ENCODE measurements around the gene ARL8A. TPM values are rescaled to one million over a fixed set of nuclear protein-coding genes. Genes with fewer than 3 reads are reported as not detected.

Gene ARL8A
- total RNA-seq, 1 donor from 2014 or later: 56.6 TPM

Other genes starting within 250 kb of the ARL8A start
- gene LMOD1, start 198.2 kb downstream of the ARL8A start, total RNA-seq: not detected in 2 replicates
- 117 and 127 TPM in 2 replicates for gene TIMM17A, start 189.2 kb downstream of the ARL8A start, total RNA-seq
- gene RNPEP, start 162.1 kb downstream of the ARL8A start, total RNA-seq: 31.1 and 34.2 TPM in 2 replicates
- 0.23 and 0.59 TPM in 2 replicates for gene ELF3, start 134.2 kb downstream of the ARL8A start, total RNA-seq
- gene GPR37L1, start 21.8 kb downstream of the ARL8A start, total RNA-seq: not detected in 2 replicates
- gene PTPN7, start 15.9 kb upstream of the ARL8A start, total RNA-seq: 584 and 597 TPM in 2 replicates
- not detected in 2 replicates for gene LGR6, start 49.1 kb upstream of the ARL8A start, total RNA-seq
- gene UBE2T, start 197.2 kb upstream of the ARL8A start, total RNA-seq: 82.9 and 88.1 TPM in 2 replicates
- 11.1 and 15.8 TPM in 2 replicates for gene PPP1R12B, start 204.0 kb upstream of the ARL8A start, total RNA-seq